H9 (cell line): ENCODE data around the gene COG3. TPM values are rescaled to one million over a fixed set of nuclear protein-coding genes. Genes with fewer than 3 reads are reported as not detected.

Experiments used
- DNase-seq: peaks from one replicate; pipeline ENCODE4 v3.0.0-alpha.2; 2017
- H2AFZ ChIP-seq: one replicate; pipeline ENCODE4 v1.6.1; 2013; ENCODE audit warnings: mild to moderate bottlenecking, low read length, control low read depth, moderate library complexity
- H2AK5ac ChIP-seq: 2 replicates; pipeline ENCODE4 v1.6.1; 2013; ENCODE audit warnings: low read length, control low read depth, mixed read lengths; ENCODE audit not compliant: insufficient read length
- H2BK120ac ChIP-seq: one replicate; pipeline ENCODE4 v1.6.1; 2013; ENCODE audit warnings: low read depth, mild to moderate bottlenecking, low read length, control low read depth, inconsistent platforms; ENCODE audit not compliant: poor library complexity, severe bottlenecking
- H2BK12ac ChIP-seq: 2 replicates; pipeline ENCODE4 v1.6.1; 2013; ENCODE audit warnings: low read length, control low read depth, mixed read lengths, low read depth; ENCODE audit not compliant: insufficient read length
- H2BK15ac ChIP-seq: 2 replicates; pipeline ENCODE4 v1.6.1; 2013; ENCODE audit warnings: low read depth, low read length, control low read depth
- H2BK20ac ChIP-seq: one replicate; pipeline ENCODE4 v1.6.1; 2013; ENCODE audit warnings: low read depth, mild to moderate bottlenecking, low read length, control low read depth, inconsistent platforms; ENCODE audit not compliant: poor library complexity, severe bottlenecking
- H2BK5ac ChIP-seq: 2 replicates; pipeline ENCODE4 v1.6.1; 2013; ENCODE audit warnings: low read length, control low read depth, mixed read lengths; ENCODE audit not compliant: insufficient read length
- H3K14ac ChIP-seq: 2 replicates; pipeline ENCODE4 v1.6.1; 2013; ENCODE audit warnings: low read length, control low read depth; ENCODE audit not compliant: insufficient read depth
- H3K18ac ChIP-seq: 2 replicates; pipeline ENCODE4 v1.6.1; 2013; ENCODE audit warnings: low read depth, mild to moderate bottlenecking, mixed read lengths, low read length, control low read depth; ENCODE audit not compliant: insufficient read length
- H3K23ac ChIP-seq: 2 replicates; pipeline ENCODE4 v1.6.1; 2013; ENCODE audit warnings: low read length, control low read depth, mixed read lengths, low read depth; ENCODE audit not compliant: insufficient read length
- H3K23me2 ChIP-seq: 2 replicates; pipeline ENCODE4 v1.6.1; 2013; ENCODE audit warnings: low read depth, mild to moderate bottlenecking, mixed read lengths, low read length, control low read depth; ENCODE audit not compliant: insufficient read length, poor library complexity, severe bottlenecking
- H3K27ac ChIP-seq: 2 replicates; pipeline ENCODE4 v1.5.1; 2013; ENCODE audit warnings: low read length, control low read depth, mixed read lengths, low read depth; ENCODE audit not compliant: insufficient read length
- H3K27me3 ChIP-seq: 2 replicates; pipeline ENCODE4 v1.6.1; 2013; ENCODE audit warnings: low read length, control low read depth, inconsistent platforms; ENCODE audit not compliant: insufficient read depth
- H3K4ac ChIP-seq: 2 replicates; pipeline ENCODE4 v1.6.1; 2013; ENCODE audit warnings: low read depth, mild to moderate bottlenecking, control low read depth, inconsistent platforms, low read length, moderate library complexity
- H3K4me1 ChIP-seq: 2 replicates; pipeline ENCODE4 v1.6.1; 2013; ENCODE audit warnings: low read length, control low read depth, inconsistent platforms; ENCODE audit not compliant: insufficient read depth
- H3K4me2 ChIP-seq: 2 replicates; pipeline ENCODE4 v1.6.1; 2013; ENCODE audit warnings: low read length, control low read depth, mixed read lengths; ENCODE audit not compliant: insufficient read length, insufficient read depth
- H3K56ac ChIP-seq: 2 replicates; pipeline ENCODE4 v1.6.1; 2013; ENCODE audit warnings: low read depth, mild to moderate bottlenecking, mixed read lengths, low read length, control low read depth; ENCODE audit not compliant: insufficient read length
- H3K79me1 ChIP-seq: 2 replicates; pipeline ENCODE4 v1.6.1; 2013; ENCODE audit warnings: low read depth, mild to moderate bottlenecking, moderate library complexity, low read length, control low read depth, inconsistent platforms; ENCODE audit not compliant: insufficient read depth, poor library complexity, severe bottlenecking
- H3K79me2 ChIP-seq: 2 replicates; pipeline ENCODE4 v1.6.1; 2013; ENCODE audit warnings: low read length, control low read depth, inconsistent platforms; ENCODE audit not compliant: insufficient read depth
- H3K9ac ChIP-seq: 2 replicates; pipeline ENCODE4 v1.6.1; 2013; ENCODE audit warnings: low read length, control low read depth, mixed read lengths; ENCODE audit not compliant: insufficient read length; ENCODE audit errors: extremely low read depth
- H3K9me3 ChIP-seq: one replicate; pipeline ENCODE4 v1.6.1; 2013; ENCODE audit warnings: low read depth, low read length, inconsistent platforms; ENCODE audit not compliant: control insufficient read depth
- H3T11ph ChIP-seq: one replicate; pipeline ENCODE4 v1.6.1; 2013; ENCODE audit warnings: mild to moderate bottlenecking, low read length, control low read depth, inconsistent platforms
- H4K20me1 ChIP-seq: one replicate; pipeline ENCODE4 v1.6.1; 2013; ENCODE audit not compliant: control insufficient read depth, insufficient read length, insufficient read depth
- H4K5ac ChIP-seq: 2 replicates; pipeline ENCODE4 v1.6.1; 2013; ENCODE audit warnings: low read depth, mild to moderate bottlenecking, mixed read lengths, low read length, control low read depth; ENCODE audit not compliant: insufficient read length
- H4K8ac ChIP-seq: replicated peaks from 2 replicates; pipeline ENCODE4 v1.6.1; 2013; ENCODE audit warnings: low read length, control low read depth, mixed read lengths, low read depth; ENCODE audit not compliant: insufficient read length
- H4K91ac ChIP-seq: 2 replicates; pipeline ENCODE4 v1.6.1; 2013; ENCODE audit warnings: low read depth, mild to moderate bottlenecking, moderate library complexity, mixed read lengths, low read length, control low read depth; ENCODE audit not compliant: insufficient read length
- H3K27ac Mint-ChIP-seq, 3 experiments: 2 replicates in 2 of 3; 3 replicates in 1 of 3; pipeline ENCODE4 v1.8.0; 2020 to 2021; ENCODE audit warnings: mixed read lengths in 3 of 3, mild to moderate bottlenecking in 1 of 3, moderate library complexity in 1 of 3
- H3K27me3 Mint-ChIP-seq: 2 replicates; pipeline ENCODE4 v1.8.0; 2021; ENCODE audit warnings: low read depth, mild to moderate bottlenecking, moderate library complexity, mixed read lengths
- H3K36me3 Mint-ChIP-seq, 3 experiments: 2 replicates in 2 of 3; 3 replicates in 1 of 3; pipeline ENCODE4 v1.8.0; 2020 to 2021; ENCODE audit warnings: low read depth in 3 of 3, mixed read lengths in 3 of 3; ENCODE audit not compliant: insufficient read depth in 1 of 3
- H3K4me1 Mint-ChIP-seq, 2 experiments: 2 replicates each; pipeline ENCODE4 v1.8.0; 2020; ENCODE audit warnings: mixed read lengths in 2 of 2
- H3K4me3 Mint-ChIP-seq, 2 experiments: 2 replicates in 1 of 2; 3 replicates in 1 of 2; pipeline ENCODE4 v1.8.0; 2020 to 2021; ENCODE audit warnings: mild to moderate bottlenecking in 2 of 2, mixed read lengths in 2 of 2, moderate library complexity in 1 of 2
- H3K9me3 Mint-ChIP-seq, 2 experiments: 2 replicates in 1 of 2; 3 replicates in 1 of 2; pipeline ENCODE4 v1.8.0; 2020; ENCODE audit warnings: mild to moderate bottlenecking in 2 of 2, mixed read lengths in 2 of 2, moderate library complexity in 1 of 2
- WGBS: extraction: QIAGEN DNeasy Blood & Tissue Kit; methylation state at CpG from one replicate; pipeline ENCODE4 v1.1.7; 2013; ENCODE audit warnings: missing lambda C conversion rate, low lambda C conversion rate, mixed read lengths; ENCODE audit not compliant: insufficient read length; ENCODE audit errors: extremely low coverage; 5-methylcytosine and 5-hydroxymethylcytosine counted together
- total RNA-seq: library from RNA; stranded (reverse); gene quantifications from 2 replicates; pipeline ENCODE4 v1.2.1, GENCODE V29; 2021
- TF ChIP-seq, protein P1 (sequence below): fragments of 200-600 bp; sonication (generic); conservative IDR thresholded peaks from 3 replicates; pipeline ENCODE4 v1.8.0; 2021; ENCODE audit warnings: antibody characterized with exemption, mild to moderate bottlenecking

Gene COG3
- total RNA-seq, 1 experiment from 2014 or later = 16.5 TPM

DNA sequence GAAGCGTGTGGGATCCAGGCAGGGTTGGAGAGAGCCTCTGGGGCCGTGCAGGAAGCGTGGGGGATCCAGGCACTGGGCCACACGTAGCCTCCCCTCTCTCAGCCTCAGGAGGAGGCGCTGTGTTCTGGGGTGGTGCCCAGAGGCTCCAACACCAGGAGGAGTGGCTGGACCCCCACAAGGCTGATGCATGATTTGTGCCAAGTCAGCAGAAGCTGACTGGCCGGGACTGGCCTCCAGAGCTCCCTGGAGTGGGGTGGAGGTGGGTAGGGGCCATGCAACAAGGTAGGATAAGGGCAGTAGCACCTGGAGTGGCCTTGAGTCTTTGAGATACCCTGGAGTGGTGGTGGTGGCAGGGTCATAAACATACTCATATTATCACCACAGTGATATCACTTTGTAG is 75.5 kb downstream of the COG3 start:
- Histone ChIP-seq H2BK12ac (no peak overlapping the region), H3K27me3 (no peaks in the 10 kb centered on the region), H3K79me2 (no peaks in the 10 kb centered on the region), H3K56ac (no peak overlapping the region), H3K14ac (no peak overlapping the region), H2AK5ac (no peak overlapping the region), H3K4me2 (no peak overlapping the region), H4K91ac (no peak overlapping the region), H2BK15ac (no peak overlapping the region), H3K9me3 (no peaks in the 10 kb centered on the region), H3K79me1 (no peaks in the 10 kb centered on the region), H3K4me1 (no peaks in the 10 kb centered on the region), H4K20me1 (no peaks in the 10 kb centered on the region), H3K23me2 (no peaks in the 10 kb centered on the region), H2BK120ac (no peak overlapping the region), H3K9ac (no peak overlapping the region), H3K23ac (no peak overlapping the region), H4K8ac (no peak overlapping the region), H3T11ph (no peak overlapping the region), H3K18ac (no peak overlapping the region), H2BK5ac (no peak overlapping the region), H3K27ac (no peak overlapping the region), H3K4ac (no peak overlapping the region), H2BK20ac (no peak overlapping the region), H2AFZ (no peak overlapping the region), H4K5ac (no peak overlapping the region)
- H3K36me3 Mint-ChIP-seq = peaks cover 0 to 6% (median 4%) of the 10 kb centered on the region in 3 experiments; a peak in 4 of 7 replicates
- WGBS = no CpG with 5 or more reads among the region's 6 CpGs
- H3K27me3 Mint-ChIP-seq = no peaks in the 10 kb centered on the region
- H3K4me1 Mint-ChIP-seq = no peaks in the 10 kb centered on the region
- DNase-seq = no peak
- peak overlapping the region in 2 of 3 experiments; percentile 3 to 90; a peak in 1 of 7 replicates for H3K27ac Mint-ChIP-seq
- TF ChIP-seq, protein P1, sequence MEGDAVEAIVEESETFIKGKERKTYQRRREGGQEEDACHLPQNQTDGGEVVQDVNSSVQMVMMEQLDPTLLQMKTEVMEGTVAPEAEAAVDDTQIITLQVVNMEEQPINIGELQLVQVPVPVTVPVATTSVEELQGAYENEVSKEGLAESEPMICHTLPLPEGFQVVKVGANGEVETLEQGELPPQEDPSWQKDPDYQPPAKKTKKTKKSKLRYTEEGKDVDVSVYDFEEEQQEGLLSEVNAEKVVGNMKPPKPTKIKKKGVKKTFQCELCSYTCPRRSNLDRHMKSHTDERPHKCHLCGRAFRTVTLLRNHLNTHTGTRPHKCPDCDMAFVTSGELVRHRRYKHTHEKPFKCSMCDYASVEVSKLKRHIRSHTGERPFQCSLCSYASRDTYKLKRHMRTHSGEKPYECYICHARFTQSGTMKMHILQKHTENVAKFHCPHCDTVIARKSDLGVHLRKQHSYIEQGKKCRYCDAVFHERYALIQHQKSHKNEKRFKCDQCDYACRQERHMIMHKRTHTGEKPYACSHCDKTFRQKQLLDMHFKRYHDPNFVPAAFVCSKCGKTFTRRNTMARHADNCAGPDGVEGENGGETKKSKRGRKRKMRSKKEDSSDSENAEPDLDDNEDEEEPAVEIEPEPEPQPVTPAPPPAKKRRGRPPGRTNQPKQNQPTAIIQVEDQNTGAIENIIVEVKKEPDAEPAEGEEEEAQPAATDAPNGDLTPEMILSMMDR = no peak
- H3K9me3 Mint-ChIP-seq = no peaks in the 10 kb centered on the region; a peak in 1 of 5 replicates
- H3K4me3 Mint-ChIP-seq = no peak overlapping the region
